ENCODE data around the gene APMAP.

APMAP gene

GRCh38 chr20:25024171-25024570, 31.6 kb upstream of the APMAP start:
- no peak for ATAC-seq

GRCh38 chr20:25023356-25023755, 30.8 kb upstream of the APMAP start:
- ATAC-seq = no peak

GRCh38 chr20:25022680-25023079, 30.1 kb upstream of the APMAP start:
- ATAC-seq = no peak

GRCh38 chr20:25021336-25021735, 28.8 kb upstream of the APMAP start:
- no peak for ATAC-seq

GRCh38 chr20:25020901-25021301, 28.4 kb upstream of the APMAP start:
- ATAC-seq = no peak

- ATAC-seq = no peak
Measured at GRCh38 chr20:25020345-25020744, 27.8 kb upstream of the APMAP start.

- ATAC-seq = no peak
Measured at GRCh38 chr20:25019381-25020155, 27.0 kb upstream of the APMAP start.

- no peak for ATAC-seq
Measured at GRCh38 chr20:25018841-25019240, 26.3 kb upstream of the APMAP start.

GRCh38 chr20:25018425-25018824, 25.9 kb upstream of the APMAP start:
- ATAC-seq = no peak

- ATAC-seq = no peak
Measured at GRCh38 chr20:25017257-25017803, 24.8 kb upstream of the APMAP start.

GRCh38 chr20:25016471-25016870, 23.9 kb upstream of the APMAP start:
- no peak for ATAC-seq

- ATAC-seq = no peak
Measured at GRCh38 chr20:25015986-25016385, 23.4 kb upstream of the APMAP start.

GRCh38 chr20:25014816-25015215, 22.3 kb upstream of the APMAP start:
- ATAC-seq = no peak

- no peak for ATAC-seq
Measured at GRCh38 chr20:25013478-25014380, 21.2 kb upstream of the APMAP start.

- no peak for ATAC-seq
Measured at GRCh38 chr20:25012616-25013189, 20.2 kb upstream of the APMAP start.

GRCh38 chr20:25011831-25012241, 19.3 kb upstream of the APMAP start:
- no peak for ATAC-seq

- no peak for ATAC-seq
Measured at GRCh38 chr20:25011261-25011660, 18.7 kb upstream of the APMAP start.

GRCh38 chr20:25009218-25010145, 16.9 kb upstream of the APMAP start:
- ATAC-seq = no peak

- ATAC-seq = no peak
Measured at GRCh38 chr20:25008388-25009217, 16.1 kb upstream of the APMAP start.

- no peak for ATAC-seq
Measured at GRCh38 chr20:25007491-25008305, 15.1 kb upstream of the APMAP start.
